ENCODE results near the gene IKZF2.

GRCh38 chr2:213087040-213087439, 64.4 kb downstream of the IKZF2 start:
- TF ChIP-seq CTCF (conservative IDR thresholded peaks at IDR 0.05; ENCODE audit: low read length) (no peak), EZH2phosphoT487 (IDR thresholded peaks at IDR 0.05; ENCODE audit: borderline replicate concordance) (no peak)
